SK-N-SH treated with all-trans-retinoic acid at 6 μM for 48 hours (cell line): ENCODE measurements around the gene PASD1.

Experiments
- ATAC-seq: fragments of 200-7000 bp; cut with Tn5 transposase; 3 replicates; pipeline ENCODE4 v1.9.1; 2020; ENCODE audit warnings: mild to moderate bottlenecking, moderate library complexity
- ARNTL ChIP-seq: fragments of 450-650 bp; formaldehyde crosslinking; IDR thresholded peaks from 2 replicates; pipeline ENCODE4 v1.5.0; 2020; ENCODE audit warnings: low read depth, mild to moderate bottlenecking, moderate library complexity, borderline replicate concordance
- BACH2 ChIP-seq: fragments of 250-450 bp; sonication (Bioruptor Pico); IDR thresholded peaks from 2 replicates; pipeline ENCODE4 v1.9.0; 2021; ENCODE audit warnings: mild to moderate bottlenecking, borderline replicate concordance
- CSDC2 ChIP-seq: fragments of 250-450 bp; sonication (Bioruptor Pico); IDR thresholded peaks from 2 replicates; pipeline ENCODE4 v1.5.0; 2020; ENCODE audit warnings: mild to moderate bottlenecking, moderate library complexity
- CSRNP3 ChIP-seq: fragments of 250-450 bp; sonication (Bioruptor Pico); IDR thresholded peaks from 2 replicates; pipeline ENCODE4 v1.5.1; 2021; ENCODE audit warnings: mild to moderate bottlenecking, moderate library complexity
- ESRRG ChIP-seq: fragments of 250-450 bp; sonication (Bioruptor Pico); IDR thresholded peaks from 2 replicates; pipeline ENCODE4 v1.6.1; 2021; ENCODE audit warnings: mild to moderate bottlenecking
- GLIS3 ChIP-seq: fragments of 250-450 bp; sonication (Bioruptor Pico); IDR thresholded peaks from 2 replicates; pipeline ENCODE4 v1.5.0; 2020; ENCODE audit warnings: mild to moderate bottlenecking, moderate library complexity
- ISL1 ChIP-seq: fragments of 250-450 bp; sonication (Bioruptor Pico); IDR thresholded peaks from 2 replicates; pipeline ENCODE4 v2.1.2; 2022; ENCODE audit warnings: mild to moderate bottlenecking, moderate library complexity
- PATZ1 ChIP-seq: fragments of 250-450 bp; sonication (Bioruptor Pico); IDR thresholded peaks from 2 replicates; pipeline ENCODE4 v1.8.0; 2020; ENCODE audit warnings: mild to moderate bottlenecking, moderate library complexity, borderline replicate concordance
- PPARA ChIP-seq: fragments of 250-450 bp; sonication (Bioruptor Pico); IDR thresholded peaks from 2 replicates; pipeline ENCODE4 v1.5.0; 2020; ENCODE audit warnings: mild to moderate bottlenecking, borderline replicate concordance
- RARB ChIP-seq: fragments of 250-450 bp; sonication (Bioruptor Pico); IDR thresholded peaks from 2 replicates; pipeline ENCODE4 v1.8.0; 2021; ENCODE audit warnings: mild to moderate bottlenecking, moderate library complexity
- SNAI2 ChIP-seq: fragments of 250-450 bp; sonication (Bioruptor Pico); IDR thresholded peaks from 2 replicates; pipeline ENCODE4 v1.5.0; 2020; ENCODE audit warnings: mild to moderate bottlenecking, moderate library complexity
- TCF4 ChIP-seq: fragments of 250-450 bp; sonication (Bioruptor Pico); IDR thresholded peaks from 2 replicates; pipeline ENCODE4 v1.8.0; 2021; ENCODE audit warnings: mild to moderate bottlenecking, moderate library complexity, borderline replicate concordance
- TOX ChIP-seq: fragments of 250-450 bp; sonication (Bioruptor Pico); IDR thresholded peaks from 2 replicates; pipeline ENCODE4 v1.8.0; 2021; ENCODE audit warnings: mild to moderate bottlenecking, moderate library complexity, borderline replicate concordance
- TSHZ2 ChIP-seq: fragments of 250-450 bp; sonication (Bioruptor Pico); IDR thresholded peaks from 2 replicates; pipeline ENCODE4 v1.5.0; 2020; ENCODE audit warnings: mild to moderate bottlenecking, moderate library complexity
- ZC3H10 ChIP-seq: fragments of 250-450 bp; sonication (Bioruptor Pico); IDR thresholded peaks from 2 replicates; pipeline ENCODE4 v1.5.1; 2021; ENCODE audit warnings: mild to moderate bottlenecking, moderate library complexity
- ZFP30 ChIP-seq: fragments of 450-650 bp; formaldehyde crosslinking; IDR thresholded peaks from 2 replicates; pipeline ENCODE4 v1.5.0; 2022; ENCODE audit warnings: mild to moderate bottlenecking, moderate library complexity
- ZNF565 ChIP-seq: fragments of 450-650 bp; formaldehyde crosslinking; conservative IDR thresholded peaks from 2 replicates; pipeline ENCODE4 v1.5.0; 2020; ENCODE audit warnings: low read depth, mild to moderate bottlenecking, moderate library complexity
- ZNF8 ChIP-seq: fragments of 450-650 bp; formaldehyde crosslinking; IDR thresholded peaks from 2 replicates; pipeline ENCODE4 v1.5.0; 2020; ENCODE audit warnings: mild to moderate bottlenecking, moderate library complexity
- TF ChIP-seq, protein P1 (sequence below): fragments of 250-450 bp; sonication (Bioruptor Pico); IDR thresholded peaks from 2 replicates; pipeline ENCODE4 v1.8.0; 2021; ENCODE audit warnings: low read depth, mild to moderate bottlenecking, moderate library complexity, borderline replicate concordance

PASD1 gene

GRCh38 chrX:151701071-151701470 is 137.6 kb downstream of the PASD1 start:
- no peak for TF ChIP-seq TOX (CRISPR knock-in tag)
- TF ChIP-seq, all 23 proteins: peak for 0
- no peak for ATAC-seq

DNA sequence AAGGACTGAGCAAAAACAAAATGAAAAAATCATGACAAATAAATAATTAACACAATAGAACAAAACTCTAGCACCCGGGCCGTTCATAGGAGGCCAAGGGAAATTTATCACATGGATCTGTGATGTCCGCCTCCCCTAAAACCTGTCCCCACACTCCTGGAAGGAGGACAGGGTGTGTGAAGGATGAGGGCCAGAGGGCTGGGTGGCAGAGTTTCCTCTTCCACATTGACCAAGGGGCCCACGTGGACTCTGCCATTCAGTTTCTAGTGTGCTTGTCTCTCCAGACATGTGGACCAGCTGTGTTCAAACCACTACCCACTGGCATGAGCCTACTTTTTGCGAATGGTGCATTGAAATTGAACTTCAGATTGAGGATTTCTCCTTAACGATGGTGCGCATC is 138.1 kb downstream of the PASD1 start:
- TF ChIP-seq GLIS3 (no peak), ZNF565 (CRISPR knock-in tag) (no peak), RARB (no peak), CSRNP3 (CRISPR knock-in tag) (no peak), ZNF8 (CRISPR knock-in tag) (no peak), PPARA (no peak), TCF4 (CRISPR knock-in tag) (no peak), PATZ1 (CRISPR knock-in tag) (no peak), ZC3H10 (no peak), ISL1 (CRISPR knock-in tag) (no peak), TOX (CRISPR knock-in tag) (no peak), BACH2 (CRISPR knock-in tag) (no peak), ESRRG (CRISPR knock-in tag) (no peak), CSDC2 (no peak)
- TF ChIP-seq, protein P1, sequence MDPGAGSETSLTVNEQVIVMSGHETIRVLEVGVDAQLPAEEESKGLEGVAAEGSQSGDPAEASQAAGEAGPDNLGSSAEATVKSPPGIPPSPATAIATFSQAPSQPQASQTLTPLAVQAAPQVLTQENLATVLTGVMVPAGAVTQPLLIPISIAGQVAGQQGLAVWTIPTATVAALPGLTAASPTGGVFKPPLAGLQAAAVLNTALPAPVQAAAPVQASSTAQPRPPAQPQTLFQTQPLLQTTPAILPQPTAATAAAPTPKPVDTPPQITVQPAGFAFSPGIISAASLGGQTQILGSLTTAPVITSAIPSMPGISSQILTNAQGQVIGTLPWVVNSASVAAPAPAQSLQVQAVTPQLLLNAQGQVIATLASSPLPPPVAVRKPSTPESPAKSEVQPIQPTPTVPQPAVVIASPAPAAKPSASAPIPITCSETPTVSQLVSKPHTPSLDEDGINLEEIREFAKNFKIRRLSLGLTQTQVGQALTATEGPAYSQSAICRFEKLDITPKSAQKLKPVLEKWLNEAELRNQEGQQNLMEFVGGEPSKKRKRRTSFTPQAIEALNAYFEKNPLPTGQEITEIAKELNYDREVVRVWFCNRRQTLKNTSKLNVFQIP (CRISPR knock-in tag): no peak
- ATAC-seq: no peak

- no peak for ATAC-seq
- no peak for TF ChIP-seq ZNF565 (CRISPR knock-in tag)
- TF ChIP-seq TSHZ2 (CRISPR knock-in tag): no peak
- no peak for TF ChIP-seq RARB
- TF ChIP-seq ARNTL: no peak
- no peak for TF ChIP-seq ZFP30 (CRISPR knock-in tag)
- TF ChIP-seq ZC3H10: no peak
- no peak for TF ChIP-seq SNAI2 (CRISPR knock-in tag)
- TF ChIP-seq PATZ1 (CRISPR knock-in tag): no peak
- no peak for TF ChIP-seq ZNF8 (CRISPR knock-in tag)
- no peak for TF ChIP-seq CSDC2
Measured at GRCh38 chrX:151702026-151702714, 138.7 kb downstream of the PASD1 start.
